Lung (tissue), 12 donors: ENCODE measurements around the gene RPH3AL. TPM values are rescaled to one million over a fixed set of nuclear protein-coding genes. Genes with fewer than 3 reads are reported as not detected.
"Not testable (repeated sequence)": the region's sequence is repeated elsewhere in the genome, so short reads cannot be mapped to it uniquely, and the experiment has no call there.

ENCODE experiments used
- ATAC-seq: fragments of 200-7000 bp; cut with Tn5 transposase; one replicate; pipeline ENCODE4 v1.9.1; 2020; ENCODE audit warnings: moderate number of reproducible peaks; ENCODE audit not compliant: insufficient read depth, low FRiP score
- DNase-seq, 3 donors: peaks; one replicate each; pipeline ENCODE4 v3.0.0-alpha.2; 2013 to 2017
- H3K27ac ChIP-seq, 2 donors: one replicate each; pipeline ENCODE4 v1.5.1; 2013; ENCODE audit warnings: mild to moderate bottlenecking in 2 of 2, moderate library complexity in 2 of 2, control low read depth in 1 of 2, inconsistent platforms in 1 of 2, low read depth in 1 of 2, low read length in 1 of 2
- H3K27me3 ChIP-seq, 3 donors: one replicate each; pipeline ENCODE4 v1.5.1; 2013; ENCODE audit warnings: low read length in 2 of 3; ENCODE audit not compliant: control insufficient read depth in 3 of 3, insufficient read depth in 3 of 3
- H3K36me3 ChIP-seq, 4 donors: one replicate each; pipeline ENCODE4 v1.5.1; 2013; ENCODE audit warnings: low read length in 4 of 4, mild to moderate bottlenecking in 1 of 4, moderate library complexity in 1 of 4; ENCODE audit not compliant: control insufficient read depth in 4 of 4, insufficient read depth in 4 of 4
- H3K4me1 ChIP-seq, 5 donors: one replicate each; pipeline ENCODE4 v1.5.1; 2013; ENCODE audit warnings: low read length in 5 of 5, mild to moderate bottlenecking in 2 of 5, moderate library complexity in 1 of 5; ENCODE audit not compliant: control insufficient read depth in 5 of 5, insufficient read depth in 5 of 5
- H3K4me3 ChIP-seq: one replicate; pipeline ENCODE4 v1.5.1; 2013; ENCODE audit warnings: mild to moderate bottlenecking, control low read depth, moderate library complexity
- H3K9ac ChIP-seq, 2 donors: one replicate each; pipeline ENCODE4 v1.5.1; 2013; ENCODE audit warnings: low read length in 2 of 2, control low read depth in 1 of 2; ENCODE audit not compliant: insufficient read depth in 1 of 2
- H3K9me3 ChIP-seq, 4 donors: one replicate each; pipeline ENCODE4 v1.5.1; 2013; ENCODE audit warnings: low read length in 3 of 4, mild to moderate bottlenecking in 1 of 4, moderate library complexity in 1 of 4; ENCODE audit not compliant: control insufficient read depth in 4 of 4, insufficient read depth in 3 of 4
- WGBS, 2 donors: extraction: QIAGEN DNeasy Blood & Tissue Kit; methylation state at CpG; one replicate each; pipeline ENCODE4 v1.1.7; 2013; 5-methylcytosine and 5-hydroxymethylcytosine counted together
- polyA plus RNA-seq, 2 donors: library from polyadenylated mRNA; stranded (reverse); fragments of 200-250 nt; gene quantifications; one replicate each; pipeline ENCODE4 v1.2.1, GENCODE V29; 2013
- total RNA-seq, 2 donors: library from RNA; depleted of rRNA in 1 of 2; stranded (reverse); fragments of >200 nt in 1 of 2; gene quantifications; one replicate each; pipeline ENCODE4 v1.2.1, GENCODE V29; 2014 to 2021
- TF ChIP-seq, protein P1 (sequence below): IDR thresholded peaks from 2 replicates; pipeline ENCODE4 v1.5.1; 2012; ENCODE audit warnings: mild to moderate bottlenecking; ENCODE audit errors: control extremely low read depth, extremely low read depth
- donor health status: control.
- donor health status: control.
- donor health status: Bipolar disorder and iron deficiency.
- donor health status: healthy.
- donor health status: DM: yes; HTN: yes; CAD: no.

RPH3AL gene
- total and polyA plus RNA-seq, 4 donors = 19.5 to 76.6 (median 21.6) TPM

GRCh38 chr17:246851-247421 lies 105.7 kb downstream of the RPH3AL start:
- 90 to 93% methylated on average over 23 of the region's 23 CpGs for WGBS, 2 donors
- no peak for DNase-seq

GRCh38 chr17:246226-246625 lies 106.4 kb downstream of the RPH3AL start:
- no peaks in the 10 kb centered on the region for H3K27me3 ChIP-seq
- TF ChIP-seq, protein P1, sequence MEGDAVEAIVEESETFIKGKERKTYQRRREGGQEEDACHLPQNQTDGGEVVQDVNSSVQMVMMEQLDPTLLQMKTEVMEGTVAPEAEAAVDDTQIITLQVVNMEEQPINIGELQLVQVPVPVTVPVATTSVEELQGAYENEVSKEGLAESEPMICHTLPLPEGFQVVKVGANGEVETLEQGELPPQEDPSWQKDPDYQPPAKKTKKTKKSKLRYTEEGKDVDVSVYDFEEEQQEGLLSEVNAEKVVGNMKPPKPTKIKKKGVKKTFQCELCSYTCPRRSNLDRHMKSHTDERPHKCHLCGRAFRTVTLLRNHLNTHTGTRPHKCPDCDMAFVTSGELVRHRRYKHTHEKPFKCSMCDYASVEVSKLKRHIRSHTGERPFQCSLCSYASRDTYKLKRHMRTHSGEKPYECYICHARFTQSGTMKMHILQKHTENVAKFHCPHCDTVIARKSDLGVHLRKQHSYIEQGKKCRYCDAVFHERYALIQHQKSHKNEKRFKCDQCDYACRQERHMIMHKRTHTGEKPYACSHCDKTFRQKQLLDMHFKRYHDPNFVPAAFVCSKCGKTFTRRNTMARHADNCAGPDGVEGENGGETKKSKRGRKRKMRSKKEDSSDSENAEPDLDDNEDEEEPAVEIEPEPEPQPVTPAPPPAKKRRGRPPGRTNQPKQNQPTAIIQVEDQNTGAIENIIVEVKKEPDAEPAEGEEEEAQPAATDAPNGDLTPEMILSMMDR = no peak
- H3K27ac ChIP-seq = no peak overlapping the region
- H3K36me3 ChIP-seq = peaks cover 0 to 12% (median 2%) of the 10 kb centered on the region in 4 donors
- peaks cover 0 to 5% (median 0%) of the 10 kb centered on the region in 5 donors for H3K4me1 ChIP-seq
- no peak overlapping the region for H3K4me3 ChIP-seq
- H3K9me3 ChIP-seq = no peaks in the 10 kb centered on the region
- ATAC-seq (no peak), DNase-seq (no peak)
- H3K9ac ChIP-seq = no peak overlapping the region
- 94 to 96% methylated on average over 14 of the region's 14 CpGs for WGBS, 2 donors

More at GRCh38 chr17:246851-247421, 105.7 kb downstream of the RPH3AL start:
- no peak overlapping the region for H3K27ac ChIP-seq
- no peak overlapping the region for H3K9ac ChIP-seq
- no peaks in the 10 kb centered on the region for H3K27me3 ChIP-seq
- H3K4me1 ChIP-seq = peaks cover 0 to 5% (median 0%) of the 10 kb centered on the region in 5 donors
- no peak for ATAC-seq
- H3K9me3 ChIP-seq = no peaks in the 10 kb centered on the region
- H3K4me3 ChIP-seq = no peak overlapping the region
- TF ChIP-seq, protein P1 = no peak
- H3K36me3 ChIP-seq = peaks cover 0 to 12% (median 2%) of the 10 kb centered on the region in 4 donors

GRCh38 chr17:245611-246010 lies 107.0 kb downstream of the RPH3AL start:
- DNase-seq (no peak), ATAC-seq (no peak)
- Histone ChIP-seq H3K27ac (no peak overlapping the region), H3K9ac (no peak overlapping the region), H3K27me3 (no peaks in the 10 kb centered on the region), H3K36me3 (peaks cover 0 to 12% (median 2%) of the 10 kb centered on the region in 4 donors), H3K9me3 (no peaks in the 10 kb centered on the region), H3K4me1 (peaks cover 0 to 5% (median 0%) of the 10 kb centered on the region in 5 donors), H3K4me3 (no peak overlapping the region)
- WGBS, 2 donors = 92 to 96% methylated on average over 13 of the region's 13 CpGs
- TF ChIP-seq, protein P1 = no peak

- Histone ChIP-seq H3K27ac (no peak overlapping the region), H3K36me3 (peaks cover 0 to 12% (median 2%) of the 10 kb centered on the region in 4 donors), H3K4me3 (no peak overlapping the region), H3K4me1 (peaks cover 0 to 5% (median 0%) of the 10 kb centered on the region in 5 donors), H3K9ac (no peak overlapping the region), H3K27me3 (no peaks in the 10 kb centered on the region), H3K9me3 (no peaks in the 10 kb centered on the region)
- TF ChIP-seq, protein P1 = no peak
- 95 to 98% methylated on average over 7 of the region's 7 CpGs for WGBS, 2 donors
- ATAC-seq (no peak), DNase-seq (no peak)
These were observed 107.6 kb downstream of the RPH3AL start for GRCh38 chr17:245020-245419.

DNA sequence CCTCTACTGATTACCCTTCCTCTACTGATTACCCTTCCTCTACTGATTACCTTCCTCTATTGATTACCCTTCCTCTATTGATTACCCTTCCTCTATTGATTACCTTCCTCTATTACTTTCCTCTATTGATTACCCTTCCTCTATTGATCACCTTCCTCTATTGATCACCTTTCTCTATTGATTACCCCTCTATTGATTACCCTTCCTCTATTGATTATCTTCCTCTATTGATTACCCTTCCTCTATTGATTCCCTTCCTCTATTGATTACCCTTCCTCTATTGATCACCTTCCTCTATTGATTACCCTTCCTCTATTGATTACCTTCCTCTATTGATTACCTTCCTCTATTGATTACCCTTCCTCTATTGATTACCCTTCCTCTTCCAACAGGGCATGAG lies 108.7 kb downstream of the RPH3AL start:
- not testable (repeated sequence) for DNase-seq, H3K9ac ChIP-seq, H3K27ac ChIP-seq, H3K4me1 ChIP-seq, H3K4me3 ChIP-seq, H3K27me3 ChIP-seq, ATAC-seq, H3K9me3 ChIP-seq
- peaks cover 0 to 14% (median 2%) of the 10 kb centered on the region in 4 donors for H3K36me3 ChIP-seq
